Ishikawa (cell line): ENCODE results near the gene PTCD2.

Experiments used
- CEBPB ChIP-seq: IDR thresholded peaks from 2 replicates; pipeline ENCODE4 v1.6.1; 2012
- CREB1 ChIP-seq: IDR thresholded peaks from 2 replicates; pipeline ENCODE4 v1.6.1; 2012; ENCODE audit warnings: low read depth
- EGR1 ChIP-seq: IDR thresholded peaks from 2 replicates; pipeline ENCODE4 v1.6.1; 2012
- EP300 ChIP-seq: IDR thresholded peaks from 2 replicates; pipeline ENCODE4 v1.6.1; 2012; ENCODE audit warnings: borderline replicate concordance
- FOXM1 ChIP-seq: IDR thresholded peaks from 2 replicates; pipeline ENCODE4 v1.6.1; 2012; ENCODE audit warnings: low read depth, borderline replicate concordance
- MAX ChIP-seq: IDR thresholded peaks from 2 replicates; pipeline ENCODE4 v1.6.1; 2012
- NFIC ChIP-seq: IDR thresholded peaks from 2 replicates; pipeline ENCODE4 v1.6.1; 2012
- RAD21 ChIP-seq: IDR thresholded peaks from 2 replicates; pipeline ENCODE4 v1.6.1; 2012; ENCODE audit warnings: low read depth
- REST ChIP-seq: IDR thresholded peaks from 2 replicates; pipeline ENCODE4 v1.6.1; 2012; ENCODE audit warnings: low read depth, mild to moderate bottlenecking
- TAF1 ChIP-seq: IDR thresholded peaks from 2 replicates; pipeline ENCODE4 v1.6.1; 2012; ENCODE audit warnings: low read depth, mild to moderate bottlenecking
- TCF12 ChIP-seq: IDR thresholded peaks from 2 replicates; pipeline ENCODE4 v1.6.1; 2012; ENCODE audit warnings: low read depth
- TEAD4 ChIP-seq: IDR thresholded peaks from 2 replicates; pipeline ENCODE4 v1.6.1; 2012
- YY1 ChIP-seq: IDR thresholded peaks from 2 replicates; pipeline ENCODE4 v1.6.1; 2012; ENCODE audit warnings: low read depth
- ZBTB7A ChIP-seq: IDR thresholded peaks from 2 replicates; pipeline ENCODE4 v1.6.1; 2012; ENCODE audit warnings: low read depth
- TF ChIP-seq, protein P1 (sequence below): IDR thresholded peaks from 2 replicates; pipeline ENCODE4 v1.6.1; 2012

Gene PTCD2

DNA sequence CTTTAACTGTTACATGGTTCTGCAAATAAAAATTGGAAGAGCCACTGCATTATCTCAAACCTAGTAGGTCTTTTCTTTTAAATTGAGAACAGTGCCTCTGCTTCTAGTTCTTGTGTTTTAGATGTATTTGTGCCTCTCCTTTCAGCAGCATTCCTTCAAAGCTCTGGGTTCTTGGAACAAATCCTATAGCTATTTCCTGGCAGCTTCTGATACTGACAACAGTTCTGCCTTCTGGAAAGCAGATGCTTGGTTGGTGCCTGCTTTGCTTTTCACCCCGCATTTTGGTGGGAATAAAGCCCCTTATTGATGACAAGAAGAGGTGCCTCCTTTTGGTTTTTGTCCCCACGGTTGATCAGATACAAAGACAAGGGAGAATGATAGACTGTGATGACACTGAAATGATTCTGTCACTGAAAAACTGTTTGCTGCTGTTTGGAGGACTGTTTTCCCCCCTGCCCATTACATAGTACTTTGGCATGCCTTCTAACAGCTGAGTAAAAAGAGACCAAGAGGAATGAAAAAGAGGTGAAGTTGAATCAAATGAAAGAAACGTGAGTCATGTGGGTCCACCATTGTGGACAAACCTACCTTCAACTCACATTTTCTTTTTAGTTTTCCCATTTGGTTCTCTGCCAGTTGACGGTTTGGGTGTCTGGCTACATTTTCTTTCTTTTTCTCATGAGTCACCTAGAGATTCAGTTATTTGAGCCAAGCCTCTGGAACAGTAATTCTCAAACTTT, 5.6 kb downstream of the PTCD2 start:
- TF ChIP-seq ZBTB7A (no peak), TAF1 (no peak)

GRCh38 chr5:72326306-72326649, 6.1 kb downstream of the PTCD2 start:
- TF ChIP-seq YY1, result no peak
- TF ChIP-seq, protein P1, sequence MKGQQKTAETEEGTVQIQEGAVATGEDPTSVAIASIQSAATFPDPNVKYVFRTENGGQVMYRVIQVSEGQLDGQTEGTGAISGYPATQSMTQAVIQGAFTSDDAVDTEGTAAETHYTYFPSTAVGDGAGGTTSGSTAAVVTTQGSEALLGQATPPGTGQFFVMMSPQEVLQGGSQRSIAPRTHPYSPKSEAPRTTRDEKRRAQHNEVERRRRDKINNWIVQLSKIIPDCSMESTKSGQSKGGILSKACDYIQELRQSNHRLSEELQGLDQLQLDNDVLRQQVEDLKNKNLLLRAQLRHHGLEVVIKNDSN, result no peak

- TF ChIP-seq YY1, result peak; percentile 46; the same call in 1 of the 2 replicates
- TF ChIP-seq REST, result no peak
- TF ChIP-seq MAX, result 0 out of 2 replicates have a peak, but pooled peaks have one; percentile 47
- TF ChIP-seq NFIC, result peak; percentile 72
- peak; percentile 34; the same call in 1 of the 2 replicates for TF ChIP-seq TEAD4
Measured at GRCh38 chr5:72328172-72328571, 8.0 kb downstream of the PTCD2 start.

DNA sequence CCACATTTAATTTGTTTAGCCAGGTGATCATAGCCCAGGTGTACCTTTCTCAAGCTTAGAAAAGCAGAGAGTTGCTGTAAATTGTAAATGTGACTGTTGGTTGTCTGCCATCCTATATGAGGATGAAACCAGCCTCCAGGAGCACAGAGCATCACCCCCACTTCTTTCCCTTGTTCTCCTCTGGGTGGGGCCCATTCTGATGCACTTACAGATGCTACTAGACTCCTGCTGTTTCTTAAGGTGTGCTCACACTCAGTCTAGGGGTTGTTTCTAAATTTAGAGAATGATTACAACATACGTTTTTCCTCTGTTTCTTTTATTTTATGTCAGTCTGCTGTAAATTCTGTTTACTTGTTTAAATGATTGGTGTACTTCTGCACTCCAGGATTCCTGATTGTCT, 10.5 kb downstream of the PTCD2 start:
- TF ChIP-seq EP300 (no peak), FOXM1 (no peak), YY1 (no peak), RAD21 (no peak), MAX (no peak), TCF12 (no peak), TAF1 (no peak), NFIC (no peak), EGR1 (no peak), REST (no peak), ZBTB7A (no peak), CEBPB (no peak), CREB1 (no peak), TEAD4 (no peak)
- TF ChIP-seq, protein P1, result no peak

DNA sequence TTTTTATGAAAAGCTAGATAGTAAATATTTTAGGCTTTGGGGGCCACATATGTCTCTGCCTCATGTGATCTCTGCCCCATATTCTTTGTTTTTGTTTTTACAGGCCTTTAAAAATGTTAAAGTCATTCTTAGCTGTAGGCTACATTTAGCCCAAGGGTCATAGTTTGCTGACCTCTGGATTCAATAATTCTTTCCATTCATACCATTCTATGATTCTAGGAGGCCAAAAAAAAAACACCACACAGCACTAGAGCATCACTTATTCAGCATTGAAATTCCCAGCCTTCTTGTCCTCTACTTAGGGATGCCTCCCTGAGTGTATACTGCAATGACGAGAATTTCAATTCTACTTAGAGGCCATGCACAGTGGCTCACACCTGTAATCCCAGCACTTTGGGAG, 17.0 kb downstream of the PTCD2 start:
- TF ChIP-seq NFIC (no peak), REST (no peak), CREB1 (no peak), EP300 (no peak), FOXM1 (no peak), YY1 (no peak), RAD21 (no peak), EGR1 (no peak), MAX (no peak), TEAD4 (no peak), TAF1 (no peak), CEBPB (no peak), ZBTB7A (no peak), TCF12 (no peak)
- TF ChIP-seq, protein P1, result no peak
